Measurements from ENCODE around the gene NYNRIN. TPM values are rescaled to one million over a fixed set of nuclear protein-coding genes. Genes with fewer than 3 reads are reported as not detected.

The NYNRIN gene
- total RNA-seq, 2 donors from 2014 or later, result 11.7 to 13.2 TPM

GRCh38 chr14:24426150-24426911 is 27.5 kb downstream of the NYNRIN start:
- intact Hi-C loops (cut with DNase I, micrococcal nuclease), result no loop called here
- DNase-seq (no peak), ATAC-seq (no peak)

- peak; percentile 60 for ATAC-seq
- DNase-seq, result peak; percentile 54 to 73
- intact Hi-C loops (cut with DNase I, micrococcal nuclease), result no loop called here
These were observed 28.2 kb downstream of the NYNRIN start for GRCh38 chr14:24426912-24427536.

GRCh38 chr14:24427537-24428508 is 29.0 kb downstream of the NYNRIN start:
- intact Hi-C loops (cut with DNase I, micrococcal nuclease), result no loop called here
- no peak for ATAC-seq
- DNase-seq, result peak in 1 of 2 donors; percentile 27

GRCh38 chr14:24428628-24429394 is 30.0 kb downstream of the NYNRIN start:
- intact Hi-C loops (cut with DNase I, micrococcal nuclease), result no loop called here
- ATAC-seq (no peak), DNase-seq (peak in 1 of 2 donors; percentile 39)

GRCh38 chr14:24429395-24430142 is 30.8 kb downstream of the NYNRIN start, which contains the start of the genes CBLN3 and KHNYN:
TSS of gene CBLN3 (minus strand) at chr14:24429668. CDS start at chr14:24429054, 614 bp downstream.
TSS of gene KHNYN (plus strand) at chr14:24429954. CDS start at chr14:24430731, 777 bp downstream.
- ATAC-seq (peak; percentile 68), DNase-seq (peak; percentile 92 to 93)
- intact Hi-C loops (cut with DNase I, micrococcal nuclease), result loop anchor here (2.0 to 10.0 kb wide), 4 partner anchors 62 to 97 kb away; partner anchors contain the start of genes NFATC4 (in 2 of the 2), ADCY4 (in 1 of the 2) and RIPK3 (in 1 of the 2)

- peak; percentile 60 for ATAC-seq
- intact Hi-C loops (cut with DNase I, micrococcal nuclease), result loop anchor here (2.0 to 10.0 kb wide), 4 partner anchors 63 to 97 kb away; partner anchors contain the start of genes NFATC4 (in 2 of the 2), ADCY4 (in 1 of the 2) and RIPK3 (in 1 of the 2)
- DNase-seq, result peak; percentile 82 to 86
These were observed 31.4 kb downstream of the NYNRIN start for GRCh38 chr14:24430143-24430681.

GRCh38 chr14:24430682-24431568 is 32.1 kb downstream of the NYNRIN start:
- intact Hi-C loops (cut with DNase I, micrococcal nuclease), result loop anchor here (2.0 to 10.0 kb wide), 4 partner anchors 64 to 98 kb away; partner anchors contain the start of genes NFATC4 (in 2 of the 2), ADCY4 (in 1 of the 2) and RIPK3 (in 1 of the 2)
- DNase-seq (peak; percentile 65), ATAC-seq (peak; percentile 34)

GRCh38 chr14:24431569-24432258 is 32.9 kb downstream of the NYNRIN start:
- intact Hi-C loops (cut with DNase I, micrococcal nuclease), result loop anchor here (2.0 to 10.0 kb wide), 4 partner anchors 64 to 99 kb away; partner anchors contain the start of genes NFATC4 (in 2 of the 2), ADCY4 (in 1 of the 2) and RIPK3 (in 1 of the 2)
- ATAC-seq (peak; percentile 58), DNase-seq (peak; percentile 93)

GRCh38 chr14:24432259-24433131 is 33.7 kb downstream of the NYNRIN start:
- peak in 1 of 2 donors; percentile 31 for DNase-seq
- intact Hi-C loops (cut with DNase I, micrococcal nuclease), result loop anchor here (5.0 to 10.0 kb wide), 3 partner anchors 65 to 98 kb away; partner anchors contain the start of genes NFATC4 (in 2 of the 2), ADCY4 (in 1 of the 2) and RIPK3 (in 1 of the 2)
- no peak for ATAC-seq

GRCh38 chr14:24434036-24434435 is 35.2 kb downstream of the NYNRIN start:
- intact Hi-C loops (cut with DNase I, micrococcal nuclease), result loop anchor here (5.0 to 10.0 kb wide), 3 partner anchors 67 to 99 kb away; partner anchors contain the start of genes NFATC4 (in 2 of the 2), ADCY4 (in 1 of the 2) and RIPK3 (in 1 of the 2)

GRCh38 chr14:24434676-24435075 is 35.9 kb downstream of the NYNRIN start:
- intact Hi-C loops (cut with DNase I, micrococcal nuclease), result loop anchor here (5.0 to 10.0 kb wide), 3 partner anchors 67 to 100 kb away; partner anchors contain the start of genes NFATC4 (in 2 of the 2), ADCY4 (in 1 of the 2) and RIPK3 (in 1 of the 2)
- ATAC-seq (no peak), DNase-seq (no peak)

More at GRCh38 chr14:24434036-24434435, 35.2 kb downstream of the NYNRIN start:
- ATAC-seq (no peak), DNase-seq (no peak)

GRCh38 chr14:24435192-24435810 is 36.5 kb downstream of the NYNRIN start:
- DNase-seq, result no peak
- ATAC-seq, result no peak
- intact Hi-C loops (cut with DNase I, micrococcal nuclease), result loop anchor here in 1 of 2 donors (10.0 kb wide), 2 partner anchors 70 to 100 kb away; partner anchors contain the start of genes ADCY4, NFATC4 and RIPK3

- no peak for DNase-seq
- intact Hi-C loops (cut with DNase I, micrococcal nuclease), result loop anchor here in 1 of 2 donors (10.0 kb wide), 2 partner anchors 71 to 101 kb away; partner anchors contain the start of genes ADCY4, NFATC4 and RIPK3
- ATAC-seq, result no peak
These were observed 37.2 kb downstream of the NYNRIN start for GRCh38 chr14:24435998-24436354.
